Lung (tissue), 12 donors: ENCODE data around the gene CUBN. TPM values are rescaled to one million over a fixed set of nuclear protein-coding genes. Genes with fewer than 3 reads are reported as not detected.

ENCODE experiments used
- ATAC-seq: fragments of 200-7000 bp; cut with Tn5 transposase; one replicate; pipeline ENCODE4 v1.9.1; 2020; ENCODE audit warnings: moderate number of reproducible peaks; ENCODE audit not compliant: insufficient read depth, low FRiP score
- DNase-seq, 3 donors: peaks; one replicate each; pipeline ENCODE4 v3.0.0-alpha.2; 2013 to 2017
- H3K27ac ChIP-seq, 2 donors: one replicate each; pipeline ENCODE4 v1.5.1; 2013; ENCODE audit warnings: mild to moderate bottlenecking in 2 of 2, moderate library complexity in 2 of 2, control low read depth in 1 of 2, inconsistent platforms in 1 of 2, low read depth in 1 of 2, low read length in 1 of 2
- H3K27me3 ChIP-seq, 3 donors: one replicate each; pipeline ENCODE4 v1.5.1; 2013; ENCODE audit warnings: low read length in 2 of 3; ENCODE audit not compliant: control insufficient read depth in 3 of 3, insufficient read depth in 3 of 3
- H3K36me3 ChIP-seq, 4 donors: one replicate each; pipeline ENCODE4 v1.5.1; 2013; ENCODE audit warnings: low read length in 4 of 4, mild to moderate bottlenecking in 1 of 4, moderate library complexity in 1 of 4; ENCODE audit not compliant: control insufficient read depth in 4 of 4, insufficient read depth in 4 of 4
- H3K4me1 ChIP-seq, 5 donors: one replicate each; pipeline ENCODE4 v1.5.1; 2013; ENCODE audit warnings: low read length in 5 of 5, mild to moderate bottlenecking in 2 of 5, moderate library complexity in 1 of 5; ENCODE audit not compliant: control insufficient read depth in 5 of 5, insufficient read depth in 5 of 5
- H3K4me3 ChIP-seq: one replicate; pipeline ENCODE4 v1.5.1; 2013; ENCODE audit warnings: mild to moderate bottlenecking, control low read depth, moderate library complexity
- H3K9ac ChIP-seq, 2 donors: one replicate each; pipeline ENCODE4 v1.5.1; 2013; ENCODE audit warnings: low read length in 2 of 2, control low read depth in 1 of 2; ENCODE audit not compliant: insufficient read depth in 1 of 2
- H3K9me3 ChIP-seq, 4 donors: one replicate each; pipeline ENCODE4 v1.5.1; 2013; ENCODE audit warnings: low read length in 3 of 4, mild to moderate bottlenecking in 1 of 4, moderate library complexity in 1 of 4; ENCODE audit not compliant: control insufficient read depth in 4 of 4, insufficient read depth in 3 of 4
- CTCF ChIP-seq: IDR thresholded peaks from 2 replicates; pipeline ENCODE4 v1.5.1; 2012; ENCODE audit warnings: mild to moderate bottlenecking; ENCODE audit errors: control extremely low read depth, extremely low read depth
- WGBS, 2 donors: extraction: QIAGEN DNeasy Blood & Tissue Kit; methylation state at CpG; one replicate each; pipeline ENCODE4 v1.1.7; 2013; 5-methylcytosine and 5-hydroxymethylcytosine counted together
- polyA plus RNA-seq, 2 donors: library from polyadenylated mRNA; stranded (reverse); fragments of 200-250 nt; gene quantifications; one replicate each; pipeline ENCODE4 v1.2.1, GENCODE V29; 2013
- total RNA-seq, 2 donors: library from RNA; depleted of rRNA in 1 of 2; stranded (reverse); fragments of >200 nt in 1 of 2; gene quantifications; one replicate each; pipeline ENCODE4 v1.2.1, GENCODE V29; 2014 to 2021
- donor health status: control.
- donor health status: control.
- donor health status: Bipolar disorder and iron deficiency.
- donor health status: healthy.
- donor health status: DM: yes; HTN: yes; CAD: no.

CUBN gene
- total and polyA plus RNA-seq, 4 donors = 0.33 to 5.1 (median 1.0) TPM

- TF ChIP-seq CTCF = no peak
- H3K4me3 ChIP-seq = no peak overlapping the region
- no peak for ATAC-seq
Observed at GRCh38 chr10:16867990-16868389, 261.6 kb downstream of the CUBN start.

GRCh38 chr10:16867556-16867955 lies 262.1 kb downstream of the CUBN start:
- H3K4me1 ChIP-seq = peaks cover 0 to 3% (median 0%) of the 10 kb centered on the region in 5 donors
- H3K9ac ChIP-seq = no peak overlapping the region
- H3K9me3 ChIP-seq = no peaks in the 10 kb centered on the region
- H3K4me3 ChIP-seq = no peak overlapping the region
- no peak for TF ChIP-seq CTCF
- DNase-seq (no peak), ATAC-seq (no peak)
- H3K36me3 ChIP-seq = no peaks in the 10 kb centered on the region
- 58 to 70% methylated on average over 2 of the region's 2 CpGs for WGBS, 2 donors
- H3K27me3 ChIP-seq = no peaks in the 10 kb centered on the region
- no peak overlapping the region for H3K27ac ChIP-seq

More at GRCh38 chr10:16867990-16868389, 261.6 kb downstream of the CUBN start:
- H3K9me3 ChIP-seq = no peaks in the 10 kb centered on the region
- H3K4me1 ChIP-seq = peaks cover 0 to 3% (median 0%) of the 10 kb centered on the region in 5 donors
- no peak overlapping the region for H3K27ac ChIP-seq
- H3K27me3 ChIP-seq = no peaks in the 10 kb centered on the region
- no peaks in the 10 kb centered on the region for H3K36me3 ChIP-seq
- DNase-seq = no peak
- no peak overlapping the region for H3K9ac ChIP-seq
- WGBS, 2 donors = 85 to 86% methylated on average over 4 of the region's 4 CpGs

GRCh38 chr10:16866541-16867275 lies 262.9 kb downstream of the CUBN start:
- no peak for ATAC-seq
- TF ChIP-seq CTCF = no peak

More at GRCh38 chr10:16866541-16867275, 262.9 kb downstream of the CUBN start:
- Histone ChIP-seq H3K27me3 (no peaks in the 10 kb centered on the region), H3K9ac (no peak overlapping the region), H3K4me3 (no peak overlapping the region), H3K27ac (no peak overlapping the region), H3K36me3 (no peaks in the 10 kb centered on the region), H3K9me3 (no peaks in the 10 kb centered on the region), H3K4me1 (peaks cover 0 to 3% (median 0%) of the 10 kb centered on the region in 5 donors)
- 93% methylated on average over 7 of the region's 7 CpGs for WGBS, 2 donors
- no peak for DNase-seq
